Transverse colon (tissue), 4 donors: ENCODE measurements around the gene CNTN4. TPM values are rescaled to one million over a fixed set of nuclear protein-coding genes. Genes with fewer than 3 reads are reported as not detected.

Source experiments
- DNase-seq: peaks from one replicate; pipeline ENCODE4 v3.0.0-alpha.2; 2019
- H3K27ac ChIP-seq, 4 donors: fragments of 200-600 bp; sonication (generic); 2 replicates each; pipeline ENCODE4 v1.5.1; 2016 to 2018; ENCODE audit warnings: inconsistent platforms in 4 of 4
- H3K27me3 ChIP-seq: fragments of 200-600 bp; sonication (generic); 2 replicates; pipeline ENCODE4 v1.5.1; 2017; ENCODE audit warnings: inconsistent platforms
- H3K36me3 ChIP-seq, 4 donors: fragments of 200-600 bp; sonication (generic); 2 replicates each; pipeline ENCODE4 v1.5.1; 2017 to 2019; ENCODE audit warnings: inconsistent platforms in 4 of 4
- H3K4me1 ChIP-seq, 4 donors: fragments of 200-600 bp; sonication (generic); 2 replicates each; pipeline ENCODE4 v1.5.1; 2017 to 2020; ENCODE audit warnings: inconsistent platforms in 4 of 4
- H3K4me3 ChIP-seq, 4 donors: fragments of 200-600 bp; sonication (generic); 1 replicate in 1 of 4; 2 replicates in 3 of 4; pipeline versions ENCODE4 v1.5.1 to v1.6.1; 2017 to 2019; ENCODE audit warnings: inconsistent platforms in 4 of 4
- H3K9me3 ChIP-seq, 2 donors: fragments of 200-600 bp; sonication (generic); 2 replicates each; pipeline ENCODE4 v1.5.1; 2017 to 2019; ENCODE audit warnings: inconsistent platforms in 2 of 2
- CTCF ChIP-seq, 5 experiments: fragments of 200-600 bp in 3 of 5; fragments of 450-650 bp in 2 of 5; sonication (generic) in 3 of 5; IDR thresholded peaks; 1 replicate in 2 of 5; 2 replicates in 3 of 5; pipeline ENCODE4 v1.5.1; 2016 to 2017; ENCODE audit warnings: antibody characterized with exemption in 5 of 5, inconsistent platforms in 3 of 5, mild to moderate bottlenecking in 2 of 5, moderate library complexity in 1 of 5
- EP300 ChIP-seq: sonication (generic); formaldehyde crosslinking; IDR thresholded peaks from one replicate; pipeline ENCODE4 v1.6.1; 2017; ENCODE audit warnings: antibody characterized with exemption, low read depth
- POLR2A ChIP-seq: fragments of 450-650 bp; IDR thresholded peaks from one replicate; pipeline ENCODE4 v1.6.1; 2016; ENCODE audit warnings: antibody characterized with exemption, mild to moderate bottlenecking, moderate library complexity
- POLR2AphosphoS5 ChIP-seq, 3 donors: sonication (generic); formaldehyde crosslinking; IDR thresholded peaks; one replicate each; pipeline ENCODE4 v1.6.1; 2016; ENCODE audit warnings: antibody characterized with exemption in 3 of 3
- WGBS, 2 donors: methylation state at CpG; one replicate each; pipeline ENCODE4 v1.1.5; 2018; ENCODE audit warnings: low coverage in 1 of 2; 5-methylcytosine and 5-hydroxymethylcytosine counted together
- in situ Hi-C, 4 donors: fragments of 200-750 bp; cut with MboI; loops; one replicate each; pipeline versions ENCODE4 v1.15.0 to v1.15.1; 2017; ENCODE audit warnings: low sequenced_read_pairs in 3 of 4, low pct_ligation_motif_present in 1 of 4, low pct_unique_long_range_greater_than_20kb in 1 of 4
- intact Hi-C: fragments of 100-400 bp; cut with DNase I; formaldehyde crosslinking; loops from one replicate; pipeline ENCODE4 v1.15.1; 2023; ENCODE audit warnings: low total_unique reads
- total RNA-seq, 4 donors: library from RNA; depleted of rRNA; stranded (reverse); fragments of >200 nt; gene quantifications; one replicate each; pipeline ENCODE4 v1.1.0, GENCODE V29; 2016

The CNTN4 gene
- total RNA-seq, 4 donors from 2014 or later, result 17.6 to 49.0 (median 17.8) TPM

DNA sequence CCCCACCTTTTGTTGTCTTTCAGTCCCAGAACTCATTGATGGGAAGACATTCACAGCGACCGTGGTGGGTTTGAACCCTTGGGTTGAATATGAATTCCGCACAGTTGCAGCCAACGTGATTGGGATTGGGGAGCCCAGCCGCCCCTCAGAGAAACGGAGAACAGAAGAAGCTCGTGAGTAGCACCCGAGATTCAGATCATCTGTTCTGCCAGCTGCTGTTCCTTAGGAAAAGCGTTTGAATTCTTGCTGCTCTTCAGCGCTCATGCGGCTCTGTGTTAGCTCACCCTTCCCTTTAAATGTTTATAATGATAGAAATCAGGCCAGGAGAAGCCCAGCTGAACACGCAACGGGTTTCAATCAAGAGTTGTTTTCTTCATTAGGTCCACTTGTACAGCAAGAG is 938.5 kb downstream of the CNTN4 start:
- no peaks in the 10 kb centered on the region for H3K4me1 ChIP-seq
- H3K27ac ChIP-seq, result no peak overlapping the region
- WGBS, 2 donors, result 75 to 84% methylated on average over 5 to 13 of the region's 13 CpGs
- DNase-seq, result no peak
- TF ChIP-seq POLR2A (no peak), CTCF (IDR thresholded peaks at IDR 0.05) (no peak), POLR2AphosphoS5 (IDR thresholded peaks at IDR 0.05) (no peak), EP300 (no peak)
- in situ Hi-C loops (no loop called here), intact Hi-C loops (no loop called here)
- no peaks in the 10 kb centered on the region for H3K9me3 ChIP-seq
- H3K4me3 ChIP-seq, result no peak overlapping the region
- H3K27me3 ChIP-seq, result no peaks in the 10 kb centered on the region
- no peaks in the 10 kb centered on the region for H3K36me3 ChIP-seq

DNA sequence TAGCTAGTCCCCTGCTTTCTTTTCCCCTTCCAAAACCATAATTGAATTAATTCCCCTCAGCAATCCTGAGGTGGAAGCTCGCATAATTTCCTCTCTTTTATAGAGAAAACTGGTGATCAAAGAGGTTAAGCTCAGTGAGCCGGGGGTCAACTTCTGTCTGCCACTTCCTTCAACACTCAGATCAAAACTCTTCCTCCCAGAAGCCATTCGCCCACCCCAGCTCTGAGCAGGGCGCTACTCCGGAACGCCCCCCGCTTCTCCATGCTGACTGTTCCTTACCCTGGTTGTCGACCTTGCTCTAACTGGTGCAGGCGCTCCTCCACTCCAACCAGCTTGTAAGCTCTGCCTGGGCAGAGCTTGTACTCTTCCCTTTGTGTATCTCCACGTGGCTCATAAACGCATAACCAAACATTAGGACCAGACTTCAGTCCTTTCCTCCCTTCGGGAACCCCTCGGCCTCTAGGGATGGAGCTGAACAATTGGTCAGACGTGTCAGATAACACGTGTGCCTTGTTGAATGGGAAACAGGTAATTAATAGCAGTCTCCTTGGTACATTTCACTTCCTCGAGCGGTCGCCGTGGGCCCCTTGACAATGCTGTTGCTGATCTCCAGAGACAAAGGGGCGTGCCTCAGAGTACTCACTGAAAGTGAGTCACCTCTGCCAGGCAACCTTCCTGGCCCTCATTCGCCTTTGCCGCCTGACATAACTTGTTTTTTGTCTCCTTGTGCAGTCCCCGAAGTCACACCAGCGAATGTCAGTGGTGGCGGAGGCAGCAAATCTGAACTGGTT is 939.7 kb downstream of the CNTN4 start:
- no peaks in the 10 kb centered on the region for H3K27me3 ChIP-seq
- no peak for TF ChIP-seq POLR2A
- TF ChIP-seq EP300, result no peak
- no peak for TF ChIP-seq POLR2AphosphoS5 (IDR thresholded peaks at IDR 0.05)
- no peak for TF ChIP-seq CTCF (IDR thresholded peaks at IDR 0.05)
- intact Hi-C loops, result no loop called here
- H3K4me1 ChIP-seq, result no peaks in the 10 kb centered on the region
- no peak overlapping the region for H3K4me3 ChIP-seq
- no peak overlapping the region for H3K27ac ChIP-seq
- 84% methylated on average over 5 to 25 of the region's 25 CpGs for WGBS, 2 donors
- DNase-seq, result no peak
- H3K36me3 ChIP-seq, result peaks cover 0 to 6% (median 0%) of the 10 kb centered on the region in 4 donors
- H3K9me3 ChIP-seq, result no peaks in the 10 kb centered on the region
- in situ Hi-C loops, result no loop called here

- no peak overlapping the region for H3K4me3 ChIP-seq
- 71 to 75% methylated on average over 4 of the region's 4 CpGs for WGBS, 2 donors
- DNase-seq, result no peak
- H3K27ac ChIP-seq, result no peak overlapping the region
- intact Hi-C loops, result no loop called here
- no peak for TF ChIP-seq CTCF (IDR thresholded peaks at IDR 0.05)
- no peaks in the 10 kb centered on the region for H3K27me3 ChIP-seq
- no peaks in the 10 kb centered on the region for H3K36me3 ChIP-seq
- no peaks in the 10 kb centered on the region for H3K4me1 ChIP-seq
- in situ Hi-C loops, result no loop called here
- H3K9me3 ChIP-seq, result no peaks in the 10 kb centered on the region
Measured at GRCh38 chr3:3053974-3054373, 955.3 kb downstream of the CNTN4 start.

DNA sequence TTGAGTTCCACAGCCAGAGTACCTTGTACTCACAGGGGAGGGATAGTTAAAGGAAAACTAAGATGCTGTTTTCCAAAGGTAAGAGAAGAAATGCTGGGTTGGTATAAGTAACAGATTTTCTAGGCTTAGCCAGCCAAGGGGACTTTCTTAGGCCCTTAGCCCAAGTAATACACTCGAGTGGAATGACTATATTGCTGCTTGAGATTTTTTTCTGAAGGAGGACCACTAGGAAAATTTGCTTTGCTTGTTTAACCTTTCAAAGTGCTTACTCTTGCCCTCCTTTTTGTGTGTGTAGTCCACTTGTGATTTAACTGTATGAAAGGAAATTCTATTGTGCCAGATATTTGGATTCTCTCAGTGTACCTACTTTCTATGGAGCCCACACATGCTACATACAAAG is 961.0 kb downstream of the CNTN4 start:
- WGBS, 2 donors, result 80 to 86% methylated on average over 1 of the region's 1 CpG
- in situ Hi-C loops (no loop called here), intact Hi-C loops (no loop called here)
- Histone ChIP-seq H3K36me3 (no peaks in the 10 kb centered on the region), H3K27me3 (no peaks in the 10 kb centered on the region), H3K4me3 (no peak overlapping the region), H3K27ac (no peak overlapping the region), H3K9me3 (no peaks in the 10 kb centered on the region), H3K4me1 (no peaks in the 10 kb centered on the region)
- no peak for TF ChIP-seq POLR2AphosphoS5 (IDR thresholded peaks at IDR 0.05)
- no peak for TF ChIP-seq CTCF (IDR thresholded peaks at IDR 0.05)
- TF ChIP-seq EP300, result no peak
- no peak for TF ChIP-seq POLR2A
- no peak for DNase-seq
